K562 (cell line): ENCODE results near the gene RRAS. TPM values are rescaled to one million over a fixed set of nuclear protein-coding genes. Genes with fewer than 3 reads are reported as not detected.
A peak's percentile ranks its signal among the peaks of the same experiment; 100 is the strongest.

Experiments
- BRD9 ChIP-seq: fragments of 450-650 bp; IDR thresholded peaks from 2 replicates; pipeline ENCODE4 v1.6.1; 2018; ENCODE audit warnings: low read depth; ENCODE audit not compliant: partially characterized antibody
- CREM ChIP-seq: IDR thresholded peaks from 2 replicates; pipeline ENCODE4 v1.6.1; 2014; ENCODE audit warnings: antibody characterized with exemption, low read depth
- CTBP1 ChIP-seq: fragments of 450-650 bp; IDR thresholded peaks from 2 replicates; pipeline ENCODE4 v1.6.1; 2016; ENCODE audit warnings: borderline replicate concordance
- HDGF ChIP-seq: fragments of 450-650 bp; IDR thresholded peaks from 2 replicates; pipeline ENCODE4 v1.6.1; 2016
- KLF16 ChIP-seq: IDR thresholded peaks from 2 replicates; pipeline ENCODE4 v1.6.1; 2016; ENCODE audit warnings: antibody characterized with exemption
- MAX ChIP-seq: sonication (generic); formaldehyde crosslinking; IDR thresholded peaks from 2 replicates; pipeline ENCODE4 v1.9.0; 2022; ENCODE audit warnings: mild to moderate bottlenecking, missing genetic modification reagents
- MAZ ChIP-seq, 2 experiments: fragments of 450-650 bp in 1 of 2; sonication (generic) in 1 of 2; formaldehyde crosslinking; IDR thresholded peaks in 1 of 2; conservative IDR thresholded peaks in 1 of 2; 2 replicates each; pipeline versions ENCODE4 v1.4.0 to v1.5.0; 2020; ENCODE audit warnings: mild to moderate bottlenecking in 1 of 2, missing genetic modification reagents in 1 of 2
- MBD2 ChIP-seq: sonication (generic); IDR thresholded peaks from 2 replicates; pipeline ENCODE4 v1.6.1; 2016; ENCODE audit warnings: low read depth, borderline replicate concordance
- MECOM ChIP-seq: fragments of 250-450 bp; sonication (Bioruptor Pico); IDR thresholded peaks from 2 replicates; pipeline ENCODE4 v1.8.0; 2022; ENCODE audit warnings: inconsistent platforms
- SIN3A ChIP-seq, 2 experiments: fragments of 150-350 bp in 1 of 2; IDR thresholded peaks; 2 replicates each; pipeline ENCODE4 v1.6.1; 2011 to 2016; ENCODE audit warnings: borderline replicate concordance in 2 of 2, low read depth in 2 of 2, low read length in 2 of 2, mild to moderate bottlenecking in 2 of 2, moderate library complexity in 2 of 2; ENCODE audit not compliant: control insufficient read depth in 1 of 2
- SIN3B ChIP-seq: fragments of 450-650 bp; IDR thresholded peaks from 2 replicates; pipeline ENCODE4 v1.6.1; 2017; ENCODE audit warnings: low read depth, mild to moderate bottlenecking, moderate library complexity
- SMARCA4 ChIP-seq: fragments of 450-650 bp; IDR thresholded peaks from 2 replicates; pipeline ENCODE4 v1.6.1; 2016
- SMARCE1 ChIP-seq: fragments of 450-650 bp; IDR thresholded peaks from 2 replicates; pipeline ENCODE4 v1.7.1; 2016; ENCODE audit warnings: mild to moderate bottlenecking
- SMC3 ChIP-seq: conservative IDR thresholded peaks from 2 replicates; pipeline ENCODE4 v1.6.1; 2011; ENCODE audit warnings: low read depth, low read length, improper control_type of control experiment; ENCODE audit not compliant: insufficient read depth
- SP2 ChIP-seq: IDR thresholded peaks from 2 replicates; pipeline ENCODE4 v1.6.1; 2011; ENCODE audit warnings: mild to moderate bottlenecking, low read depth, low read length, moderate library complexity; ENCODE audit not compliant: poor library complexity, severe bottlenecking; ENCODE audit errors: extremely low read depth
- SUPT5H ChIP-seq: fragments of 450-650 bp; IDR thresholded peaks from 2 replicates; pipeline ENCODE4 v1.6.1; 2016
- THRB ChIP-seq: fragments of 450-650 bp; formaldehyde crosslinking; conservative IDR thresholded peaks from 2 replicates; pipeline ENCODE4 v1.4.0; 2022; ENCODE audit warnings: mild to moderate bottlenecking, missing genetic modification characterization
- TOE1 ChIP-seq, 2 experiments: fragments of 450-650 bp in 1 of 2; sonication (generic) in 1 of 2; formaldehyde crosslinking in 1 of 2; IDR thresholded peaks; 2 replicates each; pipeline versions ENCODE4 v1.7.1 to v1.8.0; 2016 to 2022; ENCODE audit warnings: borderline replicate concordance in 2 of 2, mild to moderate bottlenecking in 2 of 2, antibody characterized with exemption in 1 of 2, inconsistent platforms in 1 of 2, low read depth in 1 of 2, missing genetic modification reagents in 1 of 2, moderate library complexity in 1 of 2
- TRIM28 ChIP-seq: fragments of 450-650 bp; IDR thresholded peaks from 2 replicates; pipeline ENCODE4 v1.6.1; 2017
- ZNF253 ChIP-seq: fragments of 250-450 bp; sonication (Bioruptor Pico); conservative IDR thresholded peaks from 2 replicates; pipeline ENCODE4 v1.6.1; 2021; ENCODE audit warnings: mild to moderate bottlenecking
- ZNF384 ChIP-seq: IDR thresholded peaks from 2 replicates; pipeline ENCODE4 v1.6.1; 2012; ENCODE audit warnings: low read depth, low read length, improper control_type of control experiment
- polyA plus RNA-seq, 8 experiments: library from polyadenylated mRNA; depleted of rRNA in 4 of 8; stranded (reverse) in 5 of 8; unstranded in 3 of 8; fragments of >200 nt; fragmentation: Nextera tagmentation in 2 of 8; fragmentation: Illumina TruSeq in 1 of 8; extraction: Ambion mirVana in 2 of 8; extraction: Trizol in 1 of 8; gene quantifications; 2 replicates each; pipeline versions ENCODE4 v1.2.1 to v1.2.3, GENCODE V29; 2011 to 2014; ENCODE audit warnings: inconsistent platforms in 1 of 8, missing spikeins in 1 of 8
- total RNA-seq, 7 experiments: library from RNA; depleted of rRNA in 6 of 7; stranded (reverse); fragments of >200 nt in 6 of 7; fragmentation: Illumina TruSeq in 2 of 7; extraction: Trizol in 2 of 7; gene quantifications; 2 replicates each; pipeline versions ENCODE4 v1.2.1 to v1.2.3, GENCODE V29; 2011 to 2021; ENCODE audit warnings: low replicate concordance in 1 of 7
- TF ChIP-seq, protein P1 (sequence below): fragments of 200-400 bp; formaldehyde crosslinking; IDR thresholded peaks from 2 replicates; pipeline ENCODE4 v1.6.1; 2017; ENCODE audit warnings: mild to moderate bottlenecking, low read depth, low read length, moderate library complexity
- TF ChIP-seq, protein P2 (sequence below): fragments of 200-800 bp; sonication (Bioruptor generic); IDR thresholded peaks from 2 replicates; pipeline ENCODE4 v1.6.1; 2017; ENCODE audit warnings: missing genetic modification characterization, missing compliant biosample characterization

The RRAS gene
- total and polyA plus RNA-seq, 9 of the 15 experiments (the other 6 are each of a cell fraction or from before 2014, with no cell fraction given), result 0.70 to 17.3 (median 8.2) TPM

DNA sequence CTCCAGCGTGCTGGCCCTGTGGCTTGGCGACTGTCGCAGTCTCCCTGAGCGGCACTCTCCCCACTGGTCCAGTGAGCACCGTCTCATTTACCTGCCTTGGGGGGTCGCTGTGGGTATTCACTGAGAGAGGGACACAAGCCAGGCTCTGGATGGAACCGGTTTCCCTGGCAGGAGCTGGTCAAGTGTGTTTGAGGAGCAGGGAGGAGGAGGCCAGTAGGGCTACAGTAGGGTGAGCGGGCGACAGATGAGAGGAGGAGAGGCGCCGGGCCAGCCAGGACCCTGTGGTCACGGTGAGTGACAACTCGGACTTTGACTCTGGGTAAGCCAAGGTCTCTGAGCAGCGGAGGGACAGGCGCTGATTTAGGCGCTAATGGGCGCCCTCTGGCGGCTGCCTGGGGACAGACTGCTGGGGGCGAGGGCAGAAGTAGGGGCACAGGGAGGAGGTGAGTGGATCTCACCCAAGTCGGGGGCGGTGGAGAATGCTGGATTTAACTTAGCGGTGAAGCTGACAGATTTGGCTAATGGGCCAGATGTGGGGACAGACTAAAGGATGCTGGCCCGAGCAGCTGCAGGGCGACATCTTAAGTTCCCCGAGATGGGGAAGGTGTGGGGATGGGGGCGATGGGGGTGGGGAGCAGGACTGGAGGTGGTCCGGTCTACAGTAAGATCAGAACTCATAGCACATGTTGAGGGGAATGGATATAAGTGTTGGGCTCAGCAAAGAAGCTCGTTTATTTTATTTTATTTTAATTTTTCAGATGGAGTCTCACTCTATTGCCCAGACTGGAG lies 32.4 kb upstream of the RRAS start (continued):
- TF ChIP-seq MAX (CRISPR knock-in tag) (0 out of 2 replicates have a peak, but pooled peaks have one; percentile 11), KLF16 (peak; percentile 43), TRIM28 (peak; percentile 67), SP2 (no peak), CREM (peak; percentile 20; the same call in 1 of the 2 replicates), SIN3B (no peak), ZNF384 (peak; percentile 29; the same call in 1 of the 2 replicates), SIN3A (IDR thresholded peaks at IDR 0.05; ENCODE audit: borderline replicate concordance in 2 of 2, control insufficient read depth in 1 of 2, low read depth in 2 of 2, low read length in 2 of 2) (peak in 1 of 2 experiments; percentile 32; a peak in 1 of 4 replicates), MAZ (CRISPR knock-in tag; conservative IDR thresholded peaks at IDR 0.05 in 1 of 2, IDR thresholded peaks at IDR 0.05 in 1 of 2) (peak; percentile 63 to 87), MBD2 (0 out of 2 replicates have a peak, but pooled peaks have one; percentile 36), TOE1 (IDR thresholded peaks at IDR 0.05; ENCODE audit: borderline replicate concordance) (peak; percentile 34; the same call in 1 of the 2 replicates), TOE1 (CRISPR knock-in tag; IDR thresholded peaks at IDR 0.05; ENCODE audit: borderline replicate concordance, low read depth) (no peak), SMC3 (peak; percentile 67), SMARCA4 (peak; percentile 56; the same call in 1 of the 2 replicates), SMARCE1 (peak; percentile 56), ZNF253 (CRISPR knock-in tag) (no peak), CTBP1 (peak; percentile 70; the same call in 1 of the 2 replicates), THRB (0 out of 2 replicates have a peak, but pooled peaks have one; percentile 64), BRD9 (peak; percentile 82), SUPT5H (peak; percentile 53; the same call in 1 of the 2 replicates), MECOM (CRISPR knock-in tag) (no peak), HDGF (peak; percentile 85; the same call in 1 of the 2 replicates)
- TF ChIP-seq, protein P1, sequence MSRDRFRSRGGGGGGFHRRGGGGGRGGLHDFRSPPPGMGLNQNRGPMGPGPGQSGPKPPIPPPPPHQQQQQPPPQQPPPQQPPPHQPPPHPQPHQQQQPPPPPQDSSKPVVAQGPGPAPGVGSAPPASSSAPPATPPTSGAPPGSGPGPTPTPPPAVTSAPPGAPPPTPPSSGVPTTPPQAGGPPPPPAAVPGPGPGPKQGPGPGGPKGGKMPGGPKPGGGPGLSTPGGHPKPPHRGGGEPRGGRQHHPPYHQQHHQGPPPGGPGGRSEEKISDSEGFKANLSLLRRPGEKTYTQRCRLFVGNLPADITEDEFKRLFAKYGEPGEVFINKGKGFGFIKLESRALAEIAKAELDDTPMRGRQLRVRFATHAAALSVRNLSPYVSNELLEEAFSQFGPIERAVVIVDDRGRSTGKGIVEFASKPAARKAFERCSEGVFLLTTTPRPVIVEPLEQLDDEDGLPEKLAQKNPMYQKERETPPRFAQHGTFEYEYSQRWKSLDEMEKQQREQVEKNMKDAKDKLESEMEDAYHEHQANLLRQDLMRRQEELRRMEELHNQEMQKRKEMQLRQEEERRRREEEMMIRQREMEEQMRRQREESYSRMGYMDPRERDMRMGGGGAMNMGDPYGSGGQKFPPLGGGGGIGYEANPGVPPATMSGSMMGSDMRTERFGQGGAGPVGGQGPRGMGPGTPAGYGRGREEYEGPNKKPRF, result no peak
- TF ChIP-seq, protein P2, sequence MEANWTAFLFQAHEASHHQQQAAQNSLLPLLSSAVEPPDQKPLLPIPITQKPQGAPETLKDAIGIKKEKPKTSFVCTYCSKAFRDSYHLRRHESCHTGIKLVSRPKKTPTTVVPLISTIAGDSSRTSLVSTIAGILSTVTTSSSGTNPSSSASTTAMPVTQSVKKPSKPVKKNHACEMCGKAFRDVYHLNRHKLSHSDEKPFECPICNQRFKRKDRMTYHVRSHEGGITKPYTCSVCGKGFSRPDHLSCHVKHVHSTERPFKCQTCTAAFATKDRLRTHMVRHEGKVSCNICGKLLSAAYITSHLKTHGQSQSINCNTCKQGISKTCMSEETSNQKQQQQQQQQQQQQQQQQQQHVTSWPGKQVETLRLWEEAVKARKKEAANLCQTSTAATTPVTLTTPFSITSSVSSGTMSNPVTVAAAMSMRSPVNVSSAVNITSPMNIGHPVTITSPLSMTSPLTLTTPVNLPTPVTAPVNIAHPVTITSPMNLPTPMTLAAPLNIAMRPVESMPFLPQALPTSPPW (CRISPR knock-in tag), result peak; percentile 59
